Osteocyte (in vitro differentiated cells): ENCODE results near the gene GNAZ. TPM values are rescaled to one million over a fixed set of nuclear protein-coding genes. Genes with fewer than 3 reads are reported as not detected.

Experiments used
- DNase-seq: peaks from one replicate; pipeline ENCODE4 v3.0.0; 2021; ENCODE audit warnings: mixed read lengths; ENCODE audit not compliant: unreplicated experiment; ENCODE audit errors: extremely low spot score
- H3K27ac Mint-ChIP-seq: one replicate; pipeline ENCODE4 v1.8.0; 2021; ENCODE audit warnings: mild to moderate bottlenecking, mixed read lengths; ENCODE audit not compliant: unreplicated experiment
- H3K27me3 Mint-ChIP-seq: one replicate; pipeline ENCODE4 v1.8.0; 2021; ENCODE audit warnings: mixed read lengths; ENCODE audit not compliant: unreplicated experiment
- H3K36me3 Mint-ChIP-seq: one replicate; pipeline ENCODE4 v1.8.0; 2021; ENCODE audit warnings: mixed read lengths; ENCODE audit not compliant: unreplicated experiment
- H3K4me1 Mint-ChIP-seq: one replicate; pipeline ENCODE4 v1.8.0; 2021; ENCODE audit warnings: mixed read lengths; ENCODE audit not compliant: unreplicated experiment
- H3K4me3 Mint-ChIP-seq: one replicate; pipeline ENCODE4 v1.8.0; 2021; ENCODE audit warnings: mild to moderate bottlenecking, moderate library complexity, mixed read lengths; ENCODE audit not compliant: unreplicated experiment
- H3K9me3 Mint-ChIP-seq: one replicate; pipeline ENCODE4 v1.8.0; 2021; ENCODE audit warnings: mixed read lengths; ENCODE audit not compliant: unreplicated experiment
- CTCF ChIP-seq: fragments of 200-600 bp; sonication (generic); IDR thresholded peaks from 2 replicates; pipeline ENCODE4 v1.5.0; 2021; ENCODE audit warnings: antibody characterized with exemption, mild to moderate bottlenecking, moderate library complexity
- total RNA-seq: library from RNA; stranded (reverse); gene quantifications from 2 replicates; pipeline ENCODE4 v1.2.1, GENCODE V29; 2021

The GNAZ gene
- total RNA-seq, 1 donor from 2014 or later = 2.9 TPM

DNA sequence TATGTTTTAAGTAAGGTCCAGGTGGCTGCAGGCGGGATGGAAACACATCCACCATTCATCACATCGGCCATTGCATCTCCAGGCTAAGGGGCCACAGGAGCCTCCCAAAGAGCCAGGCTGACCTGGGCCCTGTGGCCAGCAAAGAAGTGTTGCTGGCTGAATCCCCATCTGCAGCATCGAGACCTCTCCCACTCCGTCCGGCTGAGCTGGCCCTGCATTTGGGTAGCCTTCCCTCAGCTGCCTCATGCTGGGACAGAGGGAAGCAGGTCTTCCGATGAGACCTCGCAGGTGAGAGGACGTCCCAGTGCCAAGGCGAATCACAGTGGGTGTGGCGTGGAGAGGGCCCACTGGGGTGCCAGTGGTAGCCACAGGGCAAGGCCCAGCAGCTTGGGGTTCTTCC is 47.0 kb downstream of the GNAZ start:
- Mint-ChIP-seq H3K36me3 (no peaks in the 10 kb centered on the region), H3K9me3 (no peaks in the 10 kb centered on the region), H3K27ac (no peak overlapping the region), H3K27me3 (no peaks in the 10 kb centered on the region), H3K4me1 (peaks cover 5% of the 10 kb centered on the region), H3K4me3 (no peak overlapping the region)
- no peak for TF ChIP-seq CTCF
- DNase-seq = no peak

DNA sequence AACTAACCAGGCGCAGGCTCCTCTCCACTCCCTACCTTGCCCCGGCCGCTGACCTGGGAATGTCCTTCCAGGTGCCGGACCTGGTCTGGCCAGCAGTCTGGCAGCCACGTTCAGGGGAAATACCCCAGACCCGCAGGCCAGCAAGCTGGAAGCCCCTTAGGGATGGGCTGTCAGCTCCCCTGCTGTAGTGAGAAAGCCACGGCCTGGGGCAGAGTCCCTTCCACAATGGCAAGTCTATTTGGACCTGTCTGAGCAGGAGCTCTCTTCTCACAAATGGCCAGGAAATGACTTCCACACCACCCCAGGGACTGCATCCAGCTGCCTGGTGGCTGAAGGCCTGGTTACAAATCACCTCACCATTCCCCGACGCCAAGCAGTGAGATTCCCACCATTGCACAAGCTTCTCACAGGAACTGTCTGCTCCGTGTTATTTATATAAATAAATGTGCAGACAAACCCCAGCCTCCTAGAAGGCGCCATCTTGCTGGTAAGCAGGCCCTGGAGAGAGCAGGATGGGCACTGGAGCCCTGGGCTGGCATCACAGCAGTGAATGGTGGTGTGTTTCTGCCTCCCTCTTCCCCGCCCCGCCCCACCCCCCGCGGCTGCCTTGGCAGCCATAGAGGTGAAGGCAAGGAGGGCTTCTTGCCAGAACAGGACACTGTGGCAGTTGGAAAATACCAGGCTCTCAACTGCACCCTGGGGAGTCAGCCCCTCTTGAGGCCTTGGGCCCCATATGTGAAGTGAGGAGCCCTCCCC is 47.8 kb downstream of the GNAZ start:
- no peak for DNase-seq
- TF ChIP-seq CTCF = no peak
- Mint-ChIP-seq H3K4me1 (peaks cover 2% of the 10 kb centered on the region), H3K36me3 (no peaks in the 10 kb centered on the region), H3K9me3 (no peaks in the 10 kb centered on the region), H3K27ac (no peak overlapping the region), H3K4me3 (no peak overlapping the region), H3K27me3 (no peaks in the 10 kb centered on the region)

DNA sequence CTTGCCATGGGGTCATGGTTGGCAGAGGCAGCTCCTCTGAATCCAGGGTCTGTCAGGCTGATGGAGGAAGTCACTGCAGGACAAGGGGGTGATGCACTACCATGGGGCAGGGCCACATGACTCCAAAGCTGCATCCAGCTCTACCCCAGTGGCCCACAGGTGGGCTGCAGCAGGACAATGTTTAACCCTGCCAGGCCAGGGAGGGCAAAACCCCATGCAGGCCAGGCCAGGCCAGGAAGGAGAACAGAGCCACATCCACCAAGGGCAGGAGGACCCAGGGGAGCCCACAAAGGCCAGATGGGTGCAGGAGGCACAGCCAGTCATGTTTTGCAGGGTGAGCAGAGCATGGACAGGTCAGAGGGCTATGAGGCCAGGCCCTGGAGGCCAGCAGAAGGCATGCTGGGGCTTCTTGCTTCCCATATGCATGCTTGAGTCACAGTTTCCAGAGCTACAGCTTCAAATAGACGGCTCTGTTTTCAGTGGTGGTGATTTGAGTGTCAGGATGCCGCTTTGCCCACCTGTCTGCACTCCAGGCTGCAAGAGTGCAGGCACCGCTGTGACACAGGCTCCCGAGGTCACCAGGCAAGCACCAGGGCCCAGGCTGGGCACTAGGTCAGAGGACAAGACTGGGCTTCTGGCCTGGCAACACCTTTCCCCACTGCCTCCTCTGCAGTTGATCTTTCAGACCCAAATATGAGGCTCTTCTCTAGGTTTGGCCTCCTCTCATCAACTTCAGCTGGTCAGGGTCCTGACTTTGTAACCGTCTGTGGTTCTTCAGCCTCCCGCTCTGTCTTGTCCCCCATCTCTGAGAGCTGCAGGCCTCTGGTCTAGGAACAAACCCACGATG is 48.6 kb downstream of the GNAZ start:
- no peaks in the 10 kb centered on the region for H3K36me3 Mint-ChIP-seq
- H3K9me3 Mint-ChIP-seq = no peaks in the 10 kb centered on the region
- H3K4me1 Mint-ChIP-seq = no peaks in the 10 kb centered on the region
- H3K27ac Mint-ChIP-seq = no peak overlapping the region
- H3K4me3 Mint-ChIP-seq = no peak overlapping the region
- no peak for TF ChIP-seq CTCF
- DNase-seq = no peak
- H3K27me3 Mint-ChIP-seq = no peaks in the 10 kb centered on the region

- no peaks in the 10 kb centered on the region for H3K27me3 Mint-ChIP-seq
- no peak for TF ChIP-seq CTCF
- no peak for DNase-seq
- no peak overlapping the region for H3K27ac Mint-ChIP-seq
- no peaks in the 10 kb centered on the region for H3K36me3 Mint-ChIP-seq
- H3K9me3 Mint-ChIP-seq = no peaks in the 10 kb centered on the region
- H3K4me3 Mint-ChIP-seq = no peak overlapping the region
- H3K4me1 Mint-ChIP-seq = no peaks in the 10 kb centered on the region
Observed at GRCh38 chr22:23119494-23120414, 49.4 kb downstream of the GNAZ start.
